ENCODE measurements around the gene MSH4.

The MSH4 gene

GRCh38 chr1:75950176-75950575 is 153.5 kb downstream of the MSH4 start:
- DNase-seq = no peak

GRCh38 chr1:75952016-75952415 is 155.3 kb downstream of the MSH4 start:
- no peak for DNase-seq

GRCh38 chr1:75953461-75953860 is 156.8 kb downstream of the MSH4 start:
- DNase-seq = no peak

GRCh38 chr1:75954586-75954985 is 157.9 kb downstream of the MSH4 start:
- no peak for DNase-seq
